ENCODE results near the gene YES1. TPM values are rescaled to one million over a fixed set of nuclear protein-coding genes. Genes with fewer than 3 reads are reported as not detected.

Gene YES1
- total and polyA plus RNA-seq, 2 of the 13 experiments (the other 11 are each of a cell fraction or from before 2014, with no cell fraction given), result 17.2 to 70.8 TPM

DNA sequence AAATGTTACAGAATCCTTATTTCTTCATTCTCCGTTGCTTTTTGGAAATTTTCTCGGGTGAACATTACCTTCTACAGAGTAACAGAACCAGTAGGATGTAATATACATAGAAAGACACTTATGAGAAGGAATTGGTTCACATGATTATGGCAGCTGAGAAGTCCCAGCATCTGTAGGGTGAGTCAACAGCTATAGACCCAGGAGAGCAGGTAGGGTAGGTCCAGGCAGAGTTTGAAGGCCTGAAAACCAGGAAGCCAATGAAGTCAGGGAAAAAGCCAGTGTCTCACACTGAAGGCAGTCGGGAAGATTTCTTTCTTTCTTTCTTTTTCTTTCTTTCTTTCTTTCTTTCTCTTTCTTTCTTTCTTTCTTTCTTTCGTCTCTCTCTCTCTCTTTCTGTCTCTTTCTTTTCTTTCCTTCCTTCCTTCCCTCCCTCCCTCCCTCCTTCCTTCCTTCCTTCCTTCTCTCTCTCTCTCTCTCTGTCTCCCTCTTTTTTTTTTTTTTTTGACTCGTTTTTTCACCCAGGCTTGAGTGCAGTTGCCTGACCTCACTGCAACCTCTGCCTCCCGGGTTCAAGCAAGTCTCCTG lies 15.1 kb upstream of the YES1 start (continued):
- TF ChIP-seq ZNF572 (CRISPR knock-in tag; IDR thresholded peaks at IDR 0.05), result no peak
- TF ChIP-seq, protein P1, sequence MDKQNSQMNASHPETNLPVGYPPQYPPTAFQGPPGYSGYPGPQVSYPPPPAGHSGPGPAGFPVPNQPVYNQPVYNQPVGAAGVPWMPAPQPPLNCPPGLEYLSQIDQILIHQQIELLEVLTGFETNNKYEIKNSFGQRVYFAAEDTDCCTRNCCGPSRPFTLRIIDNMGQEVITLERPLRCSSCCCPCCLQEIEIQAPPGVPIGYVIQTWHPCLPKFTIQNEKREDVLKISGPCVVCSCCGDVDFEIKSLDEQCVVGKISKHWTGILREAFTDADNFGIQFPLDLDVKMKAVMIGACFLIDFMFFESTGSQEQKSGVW (CRISPR knock-in tag; IDR thresholded peaks at IDR 0.05; ENCODE audit: borderline replicate concordance), result no peak
- no peak for TF ChIP-seq ZNF792 (CRISPR knock-in tag; IDR thresholded peaks at IDR 0.05)
- TF ChIP-seq, protein P2, sequence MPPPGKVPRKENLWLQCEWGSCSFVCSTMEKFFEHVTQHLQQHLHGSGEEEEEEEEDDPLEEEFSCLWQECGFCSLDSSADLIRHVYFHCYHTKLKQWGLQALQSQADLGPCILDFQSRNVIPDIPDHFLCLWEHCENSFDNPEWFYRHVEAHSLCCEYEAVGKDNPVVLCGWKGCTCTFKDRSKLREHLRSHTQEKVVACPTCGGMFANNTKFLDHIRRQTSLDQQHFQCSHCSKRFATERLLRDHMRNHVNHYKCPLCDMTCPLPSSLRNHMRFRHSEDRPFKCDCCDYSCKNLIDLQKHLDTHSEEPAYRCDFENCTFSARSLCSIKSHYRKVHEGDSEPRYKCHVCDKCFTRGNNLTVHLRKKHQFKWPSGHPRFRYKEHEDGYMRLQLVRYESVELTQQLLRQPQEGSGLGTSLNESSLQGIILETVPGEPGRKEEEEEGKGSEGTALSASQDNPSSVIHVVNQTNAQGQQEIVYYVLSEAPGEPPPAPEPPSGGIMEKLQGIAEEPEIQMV (CRISPR knock-in tag; IDR thresholded peaks at IDR 0.05; ENCODE audit: low read depth), result no peak
- no peak for TF ChIP-seq POGZ (CRISPR knock-in tag; IDR thresholded peaks at IDR 0.05)
- TF ChIP-seq TAF1 (CRISPR knock-in tag; IDR thresholded peaks at IDR 0.05), result no peak
- TF ChIP-seq ZNF678 (CRISPR knock-in tag; IDR thresholded peaks at IDR 0.05), result no peak

DNA sequence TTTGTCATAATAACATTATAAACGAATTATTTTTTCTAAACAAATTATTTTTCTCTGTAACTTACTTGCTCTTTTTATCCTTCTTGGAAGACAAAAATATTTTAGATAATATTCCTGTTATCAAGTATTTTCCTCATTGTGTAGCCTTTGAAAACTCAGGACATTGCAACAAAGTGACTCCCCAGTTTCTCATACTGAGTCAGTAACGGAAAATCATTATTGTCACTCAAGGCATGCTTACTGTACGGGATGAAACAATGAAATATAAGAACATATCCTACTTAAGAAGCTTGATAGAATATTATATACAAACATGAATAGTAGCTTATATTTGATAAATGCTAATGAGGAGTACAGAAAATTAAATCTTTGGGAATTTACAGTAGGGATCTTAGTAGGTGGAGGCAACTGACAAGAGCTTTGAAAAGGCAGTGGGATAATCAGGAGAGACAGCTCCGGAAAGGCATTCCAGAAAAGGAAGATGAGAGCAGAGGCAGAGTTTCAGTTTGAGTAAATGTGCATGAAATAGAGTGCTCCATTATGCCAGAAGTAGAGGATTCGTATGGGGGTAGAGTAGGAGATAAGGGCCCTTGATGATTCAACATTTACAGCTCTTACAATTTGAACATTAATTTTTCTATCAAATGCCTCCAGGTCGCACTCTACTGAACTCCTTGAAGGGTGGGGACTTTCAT lies 14.0 kb upstream of the YES1 start:
- H3K4me2 ChIP-seq (ENCODE audit: low read depth, low read length), result no peak overlapping the region
- CTCF ChIA-PET (ENCODE audit: low intra/inter-chr PET ratio, low total read pairs), result no interaction called here
- H3K4me1 ChIP-seq (ENCODE audit: insufficient read depth, low read length), result peaks cover 24% of the 10 kb centered on the region
- no peak overlapping the region for H3K4me3 ChIP-seq (replicated peaks in 1 of 3; ENCODE audit: insufficient read depth in 1 of 3, low read depth in 2 of 3, low read length in 3 of 3)
- H3K9ac ChIP-seq (ENCODE audit: insufficient read depth, low read depth, low read length), result no peak overlapping the region
- no peak for FAIRE-seq
- H3K79me2 ChIP-seq (ENCODE audit: insufficient read depth, low read length), result no peaks in the 10 kb centered on the region
- no peak overlapping the region for H3K27ac ChIP-seq (ENCODE audit: extremely low read length, insufficient read depth, low read length)
- ATAC-seq, result no peak
- POLR2A ChIA-PET, result no interaction called here
- H3K36me3 ChIP-seq (replicated peaks in 1 of 2; ENCODE audit: control insufficient read depth in 1 of 2, insufficient read depth in 2 of 2, low read length in 2 of 2), result no peaks in the 10 kb centered on the region
- H2AFZ ChIP-seq (ENCODE audit: low read length), result no peak overlapping the region
- H4K20me1 ChIP-seq (ENCODE audit: insufficient read depth, low read length), result no peaks in the 10 kb centered on the region
- in situ Hi-C loops (cut with HindIII; ENCODE audit: extremely low pct_ligation_motif_present, low pct_unique_long_range_greater_than_20kb) (loop anchor here (25.0 kb wide), 1 partner anchor 214 kb away; no protein-coding TSS in a partner anchor), intact Hi-C loops (cut with micrococcal nuclease; ENCODE audit: unreplicated experiment) (no loop called here)
- BruUV-seq (replicated peaks), result no TSS peak
- DNase-seq (ENCODE audit: low spot score), result no peak
- WGBS (ENCODE audit: low lambda C conversion rate), result 69% methylated on average over 6 of the region's 6 CpGs
- H3K27me3 ChIP-seq (ENCODE audit: control insufficient read depth in 1 of 2, insufficient read depth in 2 of 2, low read length in 2 of 2), result no peaks in the 10 kb centered on the region
- H3K9me3 ChIP-seq (ENCODE audit: low read length), result no peaks in the 10 kb centered on the region
- TF ChIP-seq, protein P3, sequence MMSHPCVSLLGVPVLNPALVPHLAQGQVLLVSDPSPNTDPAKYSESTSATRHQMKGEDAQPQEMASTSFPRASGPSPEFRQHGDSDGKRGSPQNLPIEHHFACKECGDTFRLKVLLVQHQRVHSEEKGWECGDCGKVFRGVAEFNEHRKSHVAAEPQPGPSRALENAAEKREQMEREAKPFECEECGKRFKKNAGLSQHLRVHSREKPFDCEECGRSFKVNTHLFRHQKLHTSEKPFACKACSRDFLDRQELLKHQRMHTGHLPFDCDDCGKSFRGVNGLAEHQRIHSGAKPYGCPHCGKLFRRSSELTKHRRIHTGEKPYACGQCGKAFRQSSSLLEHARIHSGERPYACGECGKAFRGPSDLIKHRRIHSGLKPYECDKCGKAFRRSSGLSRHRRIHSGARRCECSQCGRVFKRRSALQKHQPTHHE (CRISPR knock-in tag; IDR thresholded peaks at IDR 0.05; ENCODE audit: borderline replicate concordance), result no peak
- TF ChIP-seq, protein P4, sequence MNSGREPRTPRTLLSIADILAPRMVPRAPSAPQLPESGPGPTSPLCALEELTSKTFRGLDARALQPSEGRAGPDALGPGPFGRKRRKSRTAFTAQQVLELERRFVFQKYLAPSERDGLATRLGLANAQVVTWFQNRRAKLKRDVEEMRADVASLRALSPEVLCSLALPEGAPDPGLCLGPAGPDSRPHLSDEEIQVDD (CRISPR knock-in tag; IDR thresholded peaks at IDR 0.05; ENCODE audit: borderline replicate concordance), result no peak
- TF ChIP-seq ZNF768 (CRISPR knock-in tag; IDR thresholded peaks at IDR 0.05) (no peak), ZNF253 (CRISPR knock-in tag; IDR thresholded peaks at IDR 0.05; ENCODE audit: borderline replicate concordance) (no peak), ZNF225 (CRISPR knock-in tag; IDR thresholded peaks at IDR 0.05) (no peak), CBX2 (IDR thresholded peaks at IDR 0.05; ENCODE audit: low read depth, low read length) (no peak), CBX2 (CRISPR knock-in tag; IDR thresholded peaks at IDR 0.05; ENCODE audit: low read depth) (no peak), SALL1 (CRISPR knock-in tag; IDR thresholded peaks at IDR 0.05) (no peak), GATA4 (IDR thresholded peaks at IDR 0.05; ENCODE audit: borderline replicate concordance, low read depth) (no peak), CCAR2 (optimal IDR thresholded peaks at IDR 0.05; ENCODE audit: low read depth, low read length) (no peak)
- TF ChIP-seq, protein P5, sequence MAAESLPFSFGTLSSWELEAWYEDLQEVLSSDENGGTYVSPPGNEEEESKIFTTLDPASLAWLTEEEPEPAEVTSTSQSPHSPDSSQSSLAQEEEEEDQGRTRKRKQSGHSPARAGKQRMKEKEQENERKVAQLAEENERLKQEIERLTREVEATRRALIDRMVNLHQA (CRISPR knock-in tag; IDR thresholded peaks at IDR 0.05), result no peak
- TF ChIP-seq, protein P6, sequence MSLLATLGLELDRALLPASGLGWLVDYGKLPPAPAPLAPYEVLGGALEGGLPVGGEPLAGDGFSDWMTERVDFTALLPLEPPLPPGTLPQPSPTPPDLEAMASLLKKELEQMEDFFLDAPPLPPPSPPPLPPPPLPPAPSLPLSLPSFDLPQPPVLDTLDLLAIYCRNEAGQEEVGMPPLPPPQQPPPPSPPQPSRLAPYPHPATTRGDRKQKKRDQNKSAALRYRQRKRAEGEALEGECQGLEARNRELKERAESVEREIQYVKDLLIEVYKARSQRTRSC (CRISPR knock-in tag; IDR thresholded peaks at IDR 0.05; ENCODE audit: low read depth), result no peak

Measured in HepG2 (cell line).